Measurements from ENCODE around the gene MED20. TPM values are rescaled to one million over a fixed set of nuclear protein-coding genes. Genes with fewer than 3 reads are reported as not detected.

Gene MED20
- total and polyA plus RNA-seq, 2 of the 8 experiments (the other 6 are each of a cell fraction or from before 2014, with no cell fraction given), result 38.7 to 51.8 TPM

Small RNAs within 50 kb of the gene (small RNA-seq; reads per million reads assigned to genes)
- gene RF00019 (ENCODE audit: insufficient read depth), result not detected

Other genes with a start within 250 kb of the MED20 start
- 2.3 and 2.4 TPM in 2 replicates for gene TFEB, start 185.5 kb downstream of the MED20 start, total RNA-seq (2021; fragmentation: NEBNext Ultra II Directional; extraction: Animal tissue kit (Norgen Biotek cat#: 25700))
- gene TFEB, start 185.5 kb downstream of the MED20 start, polyA plus RNA-seq (2011; rRNA removed), result 5.9 and 6.7 TPM in 2 replicates
- not detected in 2 replicates for gene PGC, start 173.7 kb downstream of the MED20 start, total RNA-seq (2021; fragmentation: NEBNext Ultra II Directional; extraction: Animal tissue kit (Norgen Biotek cat#: 25700))
- 0.09 and 0.25 TPM in 2 replicates for gene PGC, start 173.7 kb downstream of the MED20 start, polyA plus RNA-seq (2011; rRNA removed)
- 3.4 and 3.9 TPM in 2 replicates for gene FRS3, start 141.2 kb downstream of the MED20 start, total RNA-seq (2021; fragmentation: NEBNext Ultra II Directional; extraction: Animal tissue kit (Norgen Biotek cat#: 25700))
- 4.4 and 8.4 TPM in 2 replicates for gene FRS3, start 141.2 kb downstream of the MED20 start, polyA plus RNA-seq (2011; rRNA removed)
- gene PRICKLE4, start 140.4 kb downstream of the MED20 start, total RNA-seq (2021; fragmentation: NEBNext Ultra II Directional; extraction: Animal tissue kit (Norgen Biotek cat#: 25700)), result 0.67 and 1.4 TPM in 2 replicates
- 0.32 and 0.38 TPM in 2 replicates for gene PRICKLE4, start 140.4 kb downstream of the MED20 start, polyA plus RNA-seq (2011; rRNA removed)
- 216 and 228 TPM in 2 replicates for gene TOMM6, start 133.4 kb downstream of the MED20 start, total RNA-seq (2021; fragmentation: NEBNext Ultra II Directional; extraction: Animal tissue kit (Norgen Biotek cat#: 25700))
- gene TOMM6, start 133.4 kb downstream of the MED20 start, polyA plus RNA-seq (2011; rRNA removed), result 457 and 560 TPM in 2 replicates
- 21.1 and 24.4 TPM in 2 replicates for gene USP49, start 25.8 kb downstream of the MED20 start, total RNA-seq (2021; fragmentation: NEBNext Ultra II Directional; extraction: Animal tissue kit (Norgen Biotek cat#: 25700))
- 6.9 and 10.8 TPM in 2 replicates for gene USP49, start 25.8 kb downstream of the MED20 start, polyA plus RNA-seq (2011; rRNA removed)
- 43.9 and 49.2 TPM in 2 replicates for gene BYSL, start 360 bp upstream of the MED20 start, total RNA-seq (2021; fragmentation: NEBNext Ultra II Directional; extraction: Animal tissue kit (Norgen Biotek cat#: 25700))
- gene BYSL, start 360 bp upstream of the MED20 start, polyA plus RNA-seq (2011; rRNA removed), result 37.3 and 42.8 TPM in 2 replicates
- gene CCND3, start 20.7 kb upstream of the MED20 start, total RNA-seq (2021; fragmentation: NEBNext Ultra II Directional; extraction: Animal tissue kit (Norgen Biotek cat#: 25700)), result 28.4 and 32.9 TPM in 2 replicates
- 30.6 and 42.3 TPM in 2 replicates for gene CCND3, start 20.7 kb upstream of the MED20 start, polyA plus RNA-seq (2011; rRNA removed)
- 32.7 and 34.0 TPM in 2 replicates for gene TAF8, start 129.4 kb upstream of the MED20 start, total RNA-seq (2021; fragmentation: NEBNext Ultra II Directional; extraction: Animal tissue kit (Norgen Biotek cat#: 25700))
- 32.2 and 36.6 TPM in 2 replicates for gene TAF8, start 129.4 kb upstream of the MED20 start, polyA plus RNA-seq (2011; rRNA removed)
- gene C6orf132, start 221.5 kb upstream of the MED20 start, total RNA-seq (2021; fragmentation: NEBNext Ultra II Directional; extraction: Animal tissue kit (Norgen Biotek cat#: 25700)), result 62.2 and 64.0 TPM in 2 replicates
- 31.5 and 33.8 TPM in 2 replicates for gene C6orf132, start 221.5 kb upstream of the MED20 start, polyA plus RNA-seq (2011; rRNA removed)